ENCODE results near the gene CHPT1. TPM values are rescaled to one million over a fixed set of nuclear protein-coding genes. Genes with fewer than 3 reads are reported as not detected.

Gene CHPT1
- polyA plus RNA-seq, 1 donor from 2014 or later: 20.5 TPM

DNA sequence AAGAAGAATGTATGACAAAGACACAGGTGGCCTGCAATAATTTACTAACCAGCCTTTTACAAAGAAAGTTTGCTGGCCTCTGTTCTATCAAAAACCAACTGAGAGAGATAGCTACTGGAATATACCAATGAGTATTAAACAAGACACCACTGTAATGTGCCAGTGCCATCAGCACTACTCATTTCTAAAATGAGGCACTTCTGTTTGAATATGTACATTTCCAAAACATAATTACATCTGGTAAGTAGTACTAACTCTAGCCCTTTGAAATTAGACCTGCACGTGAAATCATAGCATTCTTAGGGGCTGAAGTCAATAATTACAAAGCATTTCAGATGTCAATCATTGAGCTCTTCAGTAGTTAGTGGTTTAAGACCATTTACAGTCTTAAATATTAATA, 48.8 kb downstream of the CHPT1 start:
- Histone ChIP-seq H3F3A (ENCODE audit: insufficient read depth, low read length, poor library complexity, severe bottlenecking) (no peaks in the 10 kb centered on the region), H3K9ac (ENCODE audit: low read length) (no peak overlapping the region), H3K27ac (ENCODE audit: low read length) (no peak overlapping the region), H3K9me3 (ENCODE audit: low read length) (no peaks in the 10 kb centered on the region), H3K4me2 (ENCODE audit: low read length) (no peak overlapping the region), H3K9me2 (ENCODE audit: insufficient read depth, low read length) (no peaks in the 10 kb centered on the region), H2AFZ (ENCODE audit: low read depth, low read length) (no peak overlapping the region), H4K20me1 (ENCODE audit: insufficient read depth) (no peaks in the 10 kb centered on the region), H3K27me3 (ENCODE audit: insufficient read depth, low read depth, low read length) (no peaks in the 10 kb centered on the region), H3K79me2 (replicated peaks; ENCODE audit: insufficient read depth, low read length) (no peaks in the 10 kb centered on the region), H3K4me3 (ENCODE audit: low read length) (no peak overlapping the region), H3K36me3 (ENCODE audit: insufficient read depth, low read length) (peaks cover 8% of the 10 kb centered on the region)
- TF ChIP-seq, protein P1, sequence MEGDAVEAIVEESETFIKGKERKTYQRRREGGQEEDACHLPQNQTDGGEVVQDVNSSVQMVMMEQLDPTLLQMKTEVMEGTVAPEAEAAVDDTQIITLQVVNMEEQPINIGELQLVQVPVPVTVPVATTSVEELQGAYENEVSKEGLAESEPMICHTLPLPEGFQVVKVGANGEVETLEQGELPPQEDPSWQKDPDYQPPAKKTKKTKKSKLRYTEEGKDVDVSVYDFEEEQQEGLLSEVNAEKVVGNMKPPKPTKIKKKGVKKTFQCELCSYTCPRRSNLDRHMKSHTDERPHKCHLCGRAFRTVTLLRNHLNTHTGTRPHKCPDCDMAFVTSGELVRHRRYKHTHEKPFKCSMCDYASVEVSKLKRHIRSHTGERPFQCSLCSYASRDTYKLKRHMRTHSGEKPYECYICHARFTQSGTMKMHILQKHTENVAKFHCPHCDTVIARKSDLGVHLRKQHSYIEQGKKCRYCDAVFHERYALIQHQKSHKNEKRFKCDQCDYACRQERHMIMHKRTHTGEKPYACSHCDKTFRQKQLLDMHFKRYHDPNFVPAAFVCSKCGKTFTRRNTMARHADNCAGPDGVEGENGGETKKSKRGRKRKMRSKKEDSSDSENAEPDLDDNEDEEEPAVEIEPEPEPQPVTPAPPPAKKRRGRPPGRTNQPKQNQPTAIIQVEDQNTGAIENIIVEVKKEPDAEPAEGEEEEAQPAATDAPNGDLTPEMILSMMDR (IDR thresholded peaks at IDR 0.05; ENCODE audit: poor library complexity, severe bottlenecking): no peak
- TF ChIP-seq POLR2AphosphoS5 (IDR thresholded peaks at IDR 0.05) (no peak), TAF1 (IDR thresholded peaks at IDR 0.05; ENCODE audit: low read depth) (no peak), MXI1 (conservative IDR thresholded peaks at IDR 0.05; ENCODE audit: poor library complexity, severe bottlenecking) (no peak), RAD21 (conservative IDR thresholded peaks at IDR 0.05) (no peak), SMC3 (conservative IDR thresholded peaks at IDR 0.05; ENCODE audit: poor library complexity) (no peak), EP300 (conservative IDR thresholded peaks at IDR 0.05; ENCODE audit: poor library complexity, severe bottlenecking) (no peak), EZH2 (IDR thresholded peaks at IDR 0.05; ENCODE audit: borderline replicate concordance, insufficient read depth, low read length, poor library complexity, severe bottlenecking) (no peak)
- TF ChIP-seq, protein P2, sequence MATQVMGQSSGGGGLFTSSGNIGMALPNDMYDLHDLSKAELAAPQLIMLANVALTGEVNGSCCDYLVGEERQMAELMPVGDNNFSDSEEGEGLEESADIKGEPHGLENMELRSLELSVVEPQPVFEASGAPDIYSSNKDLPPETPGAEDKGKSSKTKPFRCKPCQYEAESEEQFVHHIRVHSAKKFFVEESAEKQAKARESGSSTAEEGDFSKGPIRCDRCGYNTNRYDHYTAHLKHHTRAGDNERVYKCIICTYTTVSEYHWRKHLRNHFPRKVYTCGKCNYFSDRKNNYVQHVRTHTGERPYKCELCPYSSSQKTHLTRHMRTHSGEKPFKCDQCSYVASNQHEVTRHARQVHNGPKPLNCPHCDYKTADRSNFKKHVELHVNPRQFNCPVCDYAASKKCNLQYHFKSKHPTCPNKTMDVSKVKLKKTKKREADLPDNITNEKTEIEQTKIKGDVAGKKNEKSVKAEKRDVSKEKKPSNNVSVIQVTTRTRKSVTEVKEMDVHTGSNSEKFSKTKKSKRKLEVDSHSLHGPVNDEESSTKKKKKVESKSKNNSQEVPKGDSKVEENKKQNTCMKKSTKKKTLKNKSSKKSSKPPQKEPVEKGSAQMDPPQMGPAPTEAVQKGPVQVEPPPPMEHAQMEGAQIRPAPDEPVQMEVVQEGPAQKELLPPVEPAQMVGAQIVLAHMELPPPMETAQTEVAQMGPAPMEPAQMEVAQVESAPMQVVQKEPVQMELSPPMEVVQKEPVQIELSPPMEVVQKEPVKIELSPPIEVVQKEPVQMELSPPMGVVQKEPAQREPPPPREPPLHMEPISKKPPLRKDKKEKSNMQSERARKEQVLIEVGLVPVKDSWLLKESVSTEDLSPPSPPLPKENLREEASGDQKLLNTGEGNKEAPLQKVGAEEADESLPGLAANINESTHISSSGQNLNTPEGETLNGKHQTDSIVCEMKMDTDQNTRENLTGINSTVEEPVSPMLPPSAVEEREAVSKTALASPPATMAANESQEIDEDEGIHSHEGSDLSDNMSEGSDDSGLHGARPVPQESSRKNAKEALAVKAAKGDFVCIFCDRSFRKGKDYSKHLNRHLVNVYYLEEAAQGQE (IDR thresholded peaks at IDR 0.05; ENCODE audit: borderline replicate concordance): no peak

DNA sequence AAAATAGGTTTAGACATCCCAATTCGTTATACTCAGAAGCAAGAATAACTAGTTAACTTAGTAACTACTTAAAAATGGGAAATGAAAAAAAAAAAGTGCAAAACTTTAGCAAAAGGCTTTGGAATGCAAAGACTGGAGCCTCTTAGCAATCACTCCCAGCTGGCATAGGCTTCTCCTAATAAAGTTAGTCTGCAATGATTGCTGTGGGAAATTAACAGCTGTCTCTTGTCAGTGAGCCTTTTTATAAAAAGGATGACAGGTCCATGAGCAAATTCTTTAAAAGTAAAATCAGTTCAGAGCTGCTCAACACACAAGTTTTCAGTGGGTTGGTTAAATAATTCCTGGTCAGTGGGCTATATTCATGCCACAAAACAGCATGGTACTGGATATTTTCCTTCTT, 49.2 kb downstream of the CHPT1 start:
- H4K20me1 ChIP-seq (ENCODE audit: insufficient read depth): no peaks in the 10 kb centered on the region
- H3K27ac ChIP-seq (ENCODE audit: low read length): no peak overlapping the region
- H3K4me2 ChIP-seq (ENCODE audit: low read length): no peak overlapping the region
- no peaks in the 10 kb centered on the region for H3K27me3 ChIP-seq (ENCODE audit: insufficient read depth, low read depth, low read length)
- H3K9me2 ChIP-seq (ENCODE audit: insufficient read depth, low read length): no peaks in the 10 kb centered on the region
- H3K36me3 ChIP-seq (ENCODE audit: insufficient read depth, low read length): peaks cover 13% of the 10 kb centered on the region
- TF ChIP-seq MXI1 (conservative IDR thresholded peaks at IDR 0.05; ENCODE audit: poor library complexity, severe bottlenecking) (no peak), EZH2 (IDR thresholded peaks at IDR 0.05; ENCODE audit: borderline replicate concordance, insufficient read depth, low read length, poor library complexity, severe bottlenecking) (no peak), RAD21 (conservative IDR thresholded peaks at IDR 0.05) (no peak), SMC3 (conservative IDR thresholded peaks at IDR 0.05; ENCODE audit: poor library complexity) (no peak), TAF1 (IDR thresholded peaks at IDR 0.05; ENCODE audit: low read depth) (no peak), POLR2AphosphoS5 (IDR thresholded peaks at IDR 0.05) (no peak), EP300 (conservative IDR thresholded peaks at IDR 0.05; ENCODE audit: poor library complexity, severe bottlenecking) (no peak)
- TF ChIP-seq, protein P1 (IDR thresholded peaks at IDR 0.05; ENCODE audit: poor library complexity, severe bottlenecking): no peak
- TF ChIP-seq, protein P2 (IDR thresholded peaks at IDR 0.05; ENCODE audit: borderline replicate concordance): no peak
- no peaks in the 10 kb centered on the region for H3F3A ChIP-seq (ENCODE audit: insufficient read depth, low read length, poor library complexity, severe bottlenecking)
- H3K79me2 ChIP-seq (replicated peaks; ENCODE audit: insufficient read depth, low read length): no peaks in the 10 kb centered on the region
- H3K4me3 ChIP-seq (ENCODE audit: low read length): no peak overlapping the region
- H3K9me3 ChIP-seq (ENCODE audit: low read length): no peaks in the 10 kb centered on the region
- no peak overlapping the region for H2AFZ ChIP-seq (ENCODE audit: low read depth, low read length)
- no peak overlapping the region for H3K9ac ChIP-seq (ENCODE audit: low read length)
